ENCODE data around the gene KLF11.
"Not testable (repeated sequence)": the region's sequence is repeated elsewhere in the genome, so short reads cannot be mapped to it uniquely, and the experiment has no call there.

KLF11 gene

GRCh38 chr2:10009271-10009810, 34.0 kb upstream of the KLF11 start:
- no peak for TF ChIP-seq CTCF (IDR thresholded peaks at IDR 0.05; ENCODE audit: low read length, missing control alignments)
- H3K4me3 ChIP-seq (replicated peaks; ENCODE audit: low read depth, low read length), result no peak overlapping the region
- no peak for DNase-seq (ENCODE audit: low read depth)

GRCh38 chr2:10009811-10010781, 33.3 kb upstream of the KLF11 start:
- H3K4me3 ChIP-seq (replicated peaks; ENCODE audit: low read depth, low read length), result no peak overlapping the region
- DNase-seq (ENCODE audit: low read depth), result peak; percentile 36
- TF ChIP-seq CTCF (IDR thresholded peaks at IDR 0.05; ENCODE audit: low read length, missing control alignments), result no peak

- not testable (repeated sequence) for DNase-seq (ENCODE audit: low read depth); H3K4me3 ChIP-seq (replicated peaks; ENCODE audit: low read depth, low read length)
Observed at GRCh38 chr2:10010861-10011605, 32.3 kb upstream of the KLF11 start.

GRCh38 chr2:10011606-10012325, 31.6 kb upstream of the KLF11 start:
- H3K4me3 ChIP-seq (replicated peaks; ENCODE audit: low read depth, low read length); DNase-seq (ENCODE audit: low read depth): not testable (repeated sequence)

- H3K4me3 ChIP-seq (replicated peaks; ENCODE audit: low read depth, low read length); DNase-seq (ENCODE audit: low read depth): not testable (repeated sequence)
Observed at GRCh38 chr2:10012366-10012962, 30.9 kb upstream of the KLF11 start.

- TF ChIP-seq CTCF (IDR thresholded peaks at IDR 0.05; ENCODE audit: low read length, missing control alignments), result no peak
- no peak overlapping the region for H3K4me3 ChIP-seq (replicated peaks; ENCODE audit: low read depth, low read length)
- DNase-seq (ENCODE audit: low read depth), result no peak
Observed at GRCh38 chr2:10012963-10013461, 30.3 kb upstream of the KLF11 start.

GRCh38 chr2:10013651-10014417, 29.5 kb upstream of the KLF11 start:
- DNase-seq (ENCODE audit: low read depth); H3K4me3 ChIP-seq (replicated peaks; ENCODE audit: low read depth, low read length): not testable (repeated sequence)

Measured in fibroblast of pulmonary artery (primary cell).